ENCODE measurements around the gene FEM1A.
A peak's percentile ranks its signal among the peaks of the same experiment; 100 is the strongest.
"Not testable (repeated sequence)": the region's sequence is repeated elsewhere in the genome, so short reads cannot be mapped to it uniquely, and the experiment has no call there.

FEM1A gene, protein sequence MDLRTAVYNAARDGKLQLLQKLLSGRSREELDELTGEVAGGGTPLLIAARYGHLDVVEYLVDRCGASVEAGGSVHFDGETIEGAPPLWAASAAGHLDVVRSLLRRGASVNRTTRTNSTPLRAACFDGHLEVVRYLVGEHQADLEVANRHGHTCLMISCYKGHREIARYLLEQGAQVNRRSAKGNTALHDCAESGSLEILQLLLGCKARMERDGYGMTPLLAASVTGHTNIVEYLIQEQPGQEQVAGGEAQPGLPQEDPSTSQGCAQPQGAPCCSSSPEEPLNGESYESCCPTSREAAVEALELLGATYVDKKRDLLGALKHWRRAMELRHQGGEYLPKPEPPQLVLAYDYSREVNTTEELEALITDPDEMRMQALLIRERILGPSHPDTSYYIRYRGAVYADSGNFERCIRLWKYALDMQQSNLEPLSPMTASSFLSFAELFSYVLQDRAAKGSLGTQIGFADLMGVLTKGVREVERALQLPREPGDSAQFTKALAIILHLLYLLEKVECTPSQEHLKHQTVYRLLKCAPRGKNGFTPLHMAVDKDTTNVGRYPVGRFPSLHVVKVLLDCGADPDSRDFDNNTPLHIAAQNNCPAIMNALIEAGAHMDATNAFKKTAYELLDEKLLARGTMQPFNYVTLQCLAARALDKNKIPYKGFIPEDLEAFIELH

DNA sequence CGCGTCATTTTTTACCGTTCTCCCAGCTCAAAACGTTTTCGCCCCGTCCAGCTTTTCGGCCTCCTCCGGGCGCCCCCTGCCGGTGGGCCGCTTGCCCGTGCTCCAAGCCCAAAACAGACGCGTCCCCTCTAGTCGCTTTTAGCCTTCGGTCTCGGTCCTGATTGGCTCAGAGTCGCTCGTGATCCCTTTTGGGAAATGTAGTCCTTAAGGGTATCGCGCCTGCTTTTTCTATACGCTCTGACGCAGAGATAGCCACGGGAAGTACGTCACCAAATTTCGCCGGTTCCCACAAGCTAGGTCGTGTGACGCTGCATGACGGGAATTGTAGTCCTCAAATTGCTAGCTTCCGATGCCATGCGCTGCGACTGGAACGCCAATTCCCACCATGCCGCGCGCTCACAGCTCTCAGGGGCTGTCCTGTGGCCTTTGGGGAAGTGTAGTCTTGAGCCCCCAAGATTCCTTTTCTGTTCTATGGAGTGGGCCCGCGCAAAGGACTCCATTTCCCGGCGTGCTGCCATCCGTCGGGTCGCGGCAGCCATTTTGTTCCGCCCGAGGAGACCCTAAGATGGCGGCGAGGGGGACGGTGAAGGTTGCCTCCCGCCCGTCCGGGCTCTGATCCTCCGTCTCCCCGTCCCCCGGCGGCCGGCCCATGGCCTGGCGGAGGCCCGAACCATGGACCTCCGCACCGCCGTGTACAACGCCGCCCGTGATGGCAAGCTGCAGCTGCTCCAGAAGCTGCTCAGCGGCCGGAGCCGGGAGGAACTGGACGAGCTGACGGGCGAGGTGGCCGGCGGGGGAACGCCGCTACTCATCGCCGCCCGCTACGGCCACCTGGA lies at the start of gene FEM1A:
Gene FEM1A (plus strand): TSS at position 552 of the 836 bp plus-strand sequence. CDS start 121 bp downstream, at position 673.
- DNase-seq, result peak; percentile 100

DNA sequence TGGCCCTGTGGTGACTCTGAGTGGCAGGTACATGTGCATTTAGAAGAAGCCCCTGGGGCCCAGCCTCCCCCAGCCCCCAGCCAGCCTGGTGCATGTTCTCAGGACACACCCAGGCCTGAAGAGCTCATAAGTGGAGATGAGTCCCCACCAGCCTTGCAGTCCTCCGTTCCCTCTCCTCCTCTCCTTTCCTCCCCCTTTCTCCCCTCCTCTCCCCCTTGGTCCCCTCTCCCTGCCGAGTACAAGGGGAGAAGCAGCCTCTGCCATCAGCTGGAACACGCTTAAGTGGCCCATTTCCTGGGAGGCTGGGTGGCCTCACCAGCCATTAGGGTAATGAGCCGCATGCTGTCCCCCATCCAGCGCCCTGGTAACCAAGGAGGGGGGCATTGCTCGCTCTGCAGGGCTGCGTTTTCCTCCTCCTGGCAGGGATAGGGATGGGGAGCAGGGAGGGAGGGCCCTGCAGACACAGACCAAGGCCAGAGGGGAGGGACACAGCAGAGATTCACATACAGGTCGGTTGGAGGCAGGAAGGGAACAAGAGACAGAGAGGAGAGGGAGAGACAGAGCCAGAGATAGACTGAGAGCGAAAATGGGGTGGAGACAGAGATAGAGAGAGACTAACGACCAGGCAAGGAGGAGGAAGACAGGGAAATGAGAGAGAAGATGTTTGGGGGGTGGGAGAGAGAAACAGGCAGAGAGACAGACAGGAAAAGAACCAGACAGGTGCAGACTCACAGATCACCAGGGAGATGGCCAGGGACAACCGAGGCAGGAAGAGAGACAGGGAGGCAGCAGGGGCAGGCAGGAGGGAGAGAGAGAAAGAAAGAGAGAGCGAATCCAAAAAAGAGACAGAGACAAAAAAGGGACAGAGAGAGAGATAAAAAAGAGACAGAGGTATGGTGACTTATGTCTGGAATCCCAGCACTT lies 48.5 kb upstream of the FEM1A start:
- DNase-seq, result no peak

DNA sequence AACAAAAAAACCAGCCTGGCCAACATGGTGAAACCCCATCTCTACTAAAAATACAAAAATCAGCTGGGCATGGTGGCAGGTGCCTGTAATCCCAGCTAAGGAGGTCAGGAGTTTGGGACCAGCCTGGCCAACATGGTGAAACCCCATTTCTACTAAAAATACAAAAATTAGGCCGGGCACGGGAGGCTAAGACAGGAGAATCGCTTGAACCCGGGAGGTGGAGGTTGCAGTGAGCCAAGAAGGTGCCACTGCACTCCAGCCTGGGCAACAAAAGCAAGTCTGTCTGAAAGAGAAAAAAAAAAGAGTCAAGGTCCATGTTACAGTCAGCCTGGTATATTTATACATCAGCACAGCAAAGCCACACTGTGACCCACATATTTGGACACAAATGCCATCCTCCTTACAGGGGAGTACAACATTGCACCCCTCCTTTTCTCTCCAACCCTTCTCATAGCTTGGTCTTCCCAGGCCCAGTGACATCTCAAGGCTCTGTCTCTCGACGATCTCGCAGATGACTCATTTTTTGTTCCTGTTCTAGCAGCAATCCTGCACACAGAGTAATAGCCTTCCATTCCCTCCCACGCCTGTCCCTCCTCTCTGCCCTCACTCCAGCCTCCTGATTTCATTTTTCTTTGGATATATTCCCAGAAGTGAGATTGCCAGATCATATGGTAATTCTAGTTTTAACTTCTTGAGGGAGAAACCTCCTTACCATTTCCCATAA lies 46.9 kb upstream of the FEM1A start:
- peak; percentile 57 for DNase-seq

DNA sequence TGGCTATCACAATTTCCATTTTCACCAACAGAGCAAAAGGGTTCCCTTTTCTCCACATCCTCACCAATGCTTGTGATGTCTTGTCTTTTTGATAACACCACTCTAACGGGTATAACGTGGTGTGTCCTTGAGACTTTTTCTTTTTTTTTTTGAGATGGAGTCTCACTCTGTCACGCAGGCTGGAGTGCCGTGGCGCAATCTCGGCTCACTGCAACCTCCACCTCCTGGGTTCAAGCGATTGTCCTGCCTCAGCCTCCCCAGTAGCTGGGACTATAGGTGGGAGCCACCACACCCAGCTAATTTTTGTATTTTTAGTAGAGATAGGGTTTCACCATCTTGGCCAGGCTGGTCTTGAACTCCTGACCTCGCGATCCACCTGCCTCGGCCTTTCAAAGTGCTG lies 46.4 kb upstream of the FEM1A start:
- not testable (repeated sequence) for DNase-seq

DNA sequence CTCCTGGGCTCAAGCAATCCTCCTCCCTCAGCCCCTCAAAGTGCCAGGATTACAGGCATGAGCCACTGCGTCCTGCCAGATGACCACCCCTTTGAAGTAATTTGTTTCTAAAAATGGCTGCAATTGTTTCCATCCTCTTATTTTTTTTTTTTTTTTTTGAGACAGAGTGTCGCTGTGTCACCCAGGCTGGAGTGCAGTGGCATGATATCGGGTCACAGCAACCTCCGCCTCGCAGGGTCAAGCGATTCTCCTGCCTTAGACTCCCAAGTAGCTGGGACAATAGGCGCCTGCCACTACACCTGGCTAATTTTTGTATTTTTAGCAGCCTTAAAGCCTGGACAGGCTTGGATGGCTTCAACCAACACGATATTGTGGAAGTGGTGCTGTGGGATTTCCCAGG lies 45.5 kb upstream of the FEM1A start:
- DNase-seq, result no peak

DNA sequence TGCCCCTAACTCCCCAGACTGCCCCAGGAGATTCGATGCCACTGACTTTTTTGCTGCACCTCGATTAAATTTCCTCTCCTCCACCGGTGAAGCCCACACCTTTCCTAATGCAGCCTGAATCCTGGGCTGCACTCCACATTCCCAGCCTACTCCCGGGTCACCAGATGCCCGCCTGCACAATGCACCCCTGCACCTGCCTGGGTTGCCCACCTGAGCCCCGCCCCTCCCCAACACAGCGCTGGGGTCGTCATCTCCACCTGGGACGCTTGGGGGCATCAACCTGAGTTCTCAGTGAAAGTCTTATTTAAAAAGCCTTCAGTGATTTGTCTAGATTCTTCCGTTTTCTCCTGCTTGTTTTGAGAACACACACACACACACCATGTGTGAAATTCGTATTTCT lies 43.3 kb upstream of the FEM1A start:
- no peak for DNase-seq

DNA sequence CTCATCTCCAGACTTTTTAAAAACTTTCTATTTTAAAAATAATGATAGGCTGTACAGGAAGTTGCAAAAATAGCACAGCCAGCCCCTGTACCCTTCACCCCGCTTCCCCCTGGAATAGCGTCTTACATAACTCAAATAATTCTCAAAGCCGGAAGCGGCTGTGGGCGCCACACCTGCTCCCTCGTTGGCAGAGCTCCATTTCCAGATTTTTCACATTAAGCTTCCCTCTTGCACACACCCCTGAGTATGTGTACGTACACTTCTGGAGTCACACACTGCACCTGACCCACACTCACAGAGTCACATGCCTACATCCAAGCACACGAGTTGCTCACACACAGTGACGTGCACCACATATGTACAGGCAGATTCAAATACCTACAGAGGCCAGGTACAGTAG lies 42.9 kb upstream of the FEM1A start:
- no peak for DNase-seq

DNA sequence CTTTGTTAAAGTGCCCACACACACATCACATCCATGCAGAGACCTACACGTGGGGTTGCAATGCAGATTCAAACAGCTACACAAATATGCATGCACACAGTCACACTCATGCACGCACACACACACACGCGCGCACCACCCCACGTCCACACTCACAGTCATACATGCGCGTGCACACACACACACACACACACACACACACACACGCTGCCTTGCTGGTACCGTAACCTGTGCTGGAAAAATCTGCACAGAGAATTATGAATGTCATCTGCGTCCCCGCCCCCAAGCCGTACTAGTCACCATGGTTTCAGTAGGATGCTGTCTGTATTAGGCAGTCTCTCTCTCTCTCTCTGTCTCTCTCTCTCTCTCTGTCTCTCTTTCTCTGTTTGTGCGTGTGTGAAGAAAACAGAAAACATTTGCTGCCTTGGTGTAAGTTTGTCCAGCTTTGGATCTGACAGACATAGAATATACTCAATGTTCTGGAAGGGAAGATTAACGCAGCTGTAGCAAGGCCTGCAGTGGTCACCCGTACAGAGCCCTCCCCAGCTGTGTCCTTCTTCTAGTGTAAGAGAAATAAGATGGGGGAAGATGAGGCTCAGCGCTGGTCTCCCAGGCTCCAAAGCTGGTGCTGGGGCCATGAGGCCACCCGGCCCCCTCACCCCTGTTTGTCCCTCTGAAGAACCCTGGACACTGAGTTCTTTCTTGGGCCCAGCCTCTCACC lies 41.5 kb upstream of the FEM1A start:
- no peak for DNase-seq

DNA sequence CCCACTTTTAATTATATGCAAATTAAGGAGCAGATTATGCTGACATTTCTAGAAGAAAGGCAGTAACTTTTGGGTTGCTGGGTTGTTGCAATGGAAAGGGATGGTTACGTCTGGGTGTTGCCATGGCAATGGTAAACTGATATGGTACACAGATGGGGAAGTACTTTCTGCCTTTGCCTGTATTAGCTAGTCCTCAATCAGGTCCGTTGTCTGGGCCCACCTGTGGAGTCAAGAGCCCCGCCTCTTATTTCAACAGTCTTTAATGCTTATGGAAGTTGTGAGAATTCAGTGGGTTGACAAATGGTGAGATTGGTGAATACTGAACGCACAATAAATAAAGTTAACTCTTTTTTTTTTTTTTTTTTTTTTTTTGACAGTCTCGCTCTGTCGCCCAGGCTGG lies 37.3 kb upstream of the FEM1A start:
- DNase-seq, result no peak

DNA sequence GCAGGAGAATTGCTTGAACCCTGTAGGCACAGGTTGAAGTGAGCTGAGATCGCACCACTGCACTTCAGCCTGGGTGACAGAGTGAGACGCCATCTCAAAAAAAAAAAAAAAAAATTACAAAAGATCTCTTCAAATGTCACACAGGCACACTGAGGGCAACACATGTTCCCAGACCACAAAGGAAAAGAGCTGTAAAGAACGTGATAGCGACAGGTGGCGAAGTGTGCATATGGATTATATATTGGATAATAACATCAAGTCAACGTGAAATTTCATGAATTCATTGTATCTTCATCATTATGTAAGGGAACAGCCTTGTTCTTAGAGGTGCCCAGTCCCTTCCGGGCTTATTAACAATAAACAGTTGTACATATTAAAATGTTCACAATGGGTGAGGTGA lies 36.1 kb upstream of the FEM1A start:
- DNase-seq, result no peak

DNA sequence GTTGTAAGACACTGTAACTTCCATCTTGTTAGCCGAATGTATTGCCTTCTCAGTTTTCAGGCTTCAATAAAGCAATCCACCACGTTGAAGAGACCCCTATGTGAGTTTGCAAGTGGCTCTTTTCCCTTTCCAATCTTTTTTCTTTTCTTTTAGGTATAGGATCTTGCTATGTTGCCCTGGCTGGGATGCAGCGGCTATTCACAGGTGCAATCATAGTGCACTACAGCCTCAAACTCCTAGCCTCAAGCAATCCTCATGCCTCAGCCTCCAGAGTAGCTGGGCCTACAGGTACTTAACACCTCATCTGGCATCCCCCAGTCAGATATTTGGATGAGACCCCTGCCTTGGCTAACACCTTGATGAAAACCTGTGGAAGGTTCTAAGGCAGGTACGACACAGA lies 33.5 kb upstream of the FEM1A start:
- DNase-seq, result no peak

DNA sequence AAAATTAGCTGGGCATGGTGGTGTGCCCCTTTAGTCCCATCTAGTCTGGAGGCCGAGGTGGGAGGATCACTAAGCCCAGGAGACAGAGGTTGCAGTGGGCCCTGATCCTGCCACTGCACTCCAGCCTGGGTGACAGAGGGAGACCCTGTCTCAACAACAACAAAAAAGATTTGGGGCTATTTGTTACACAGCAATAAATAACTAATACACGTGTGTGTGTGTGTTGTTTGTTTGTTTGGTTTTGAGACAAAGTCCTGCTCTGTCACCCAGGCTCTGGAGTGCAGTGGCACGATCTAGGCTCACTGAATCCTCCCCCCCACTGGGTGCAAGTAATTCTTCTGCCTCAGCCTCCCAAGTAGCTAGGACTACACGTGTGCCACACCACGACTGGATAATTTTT lies 32.9 kb upstream of the FEM1A start:
- no peak for DNase-seq

DNA sequence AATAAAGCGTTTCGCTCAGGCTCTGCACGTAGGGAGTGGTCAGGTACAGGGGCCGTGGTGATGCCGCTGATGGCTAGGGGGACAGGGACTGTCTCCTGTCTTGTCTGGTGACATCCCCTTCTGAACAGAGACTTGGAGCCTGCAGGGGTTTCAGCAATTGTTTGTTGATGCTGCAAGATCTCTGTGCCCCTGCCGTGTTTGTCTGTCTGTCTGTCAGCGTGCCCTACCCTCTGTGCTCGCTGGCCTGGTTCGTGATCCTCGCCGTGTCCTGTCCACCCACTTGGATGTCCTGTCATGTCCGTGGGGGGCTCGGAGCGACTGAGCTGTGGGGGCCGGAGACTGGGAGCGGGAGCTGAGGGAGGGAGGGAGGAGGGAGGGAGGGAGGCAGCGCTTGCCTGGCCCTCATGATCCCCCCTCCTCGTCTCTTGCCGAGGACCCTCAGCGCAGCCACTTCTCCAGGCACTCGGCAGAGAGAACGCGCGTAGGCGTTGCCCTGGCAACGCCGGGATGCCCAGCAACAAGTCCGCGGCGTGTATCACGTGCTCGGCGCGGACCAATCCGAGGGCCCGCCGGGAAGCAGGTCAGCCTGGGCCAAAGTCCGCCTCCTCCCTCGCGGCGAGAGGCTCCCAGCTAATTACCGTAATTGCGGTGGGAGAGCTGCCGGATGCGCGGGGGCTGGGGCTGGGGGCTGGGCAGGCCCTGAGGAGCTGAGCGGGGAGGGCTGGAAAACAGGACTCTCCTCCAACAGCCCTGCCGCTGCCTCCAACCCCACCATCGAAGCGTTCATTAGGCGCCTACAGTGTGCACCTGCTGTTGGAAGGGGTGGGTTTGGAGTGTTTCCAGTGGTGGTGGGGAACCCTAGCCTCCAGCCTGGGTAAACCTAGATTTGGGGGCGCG lies 31.9 kb upstream of the FEM1A start:
- peak; percentile 90 for DNase-seq

DNA sequence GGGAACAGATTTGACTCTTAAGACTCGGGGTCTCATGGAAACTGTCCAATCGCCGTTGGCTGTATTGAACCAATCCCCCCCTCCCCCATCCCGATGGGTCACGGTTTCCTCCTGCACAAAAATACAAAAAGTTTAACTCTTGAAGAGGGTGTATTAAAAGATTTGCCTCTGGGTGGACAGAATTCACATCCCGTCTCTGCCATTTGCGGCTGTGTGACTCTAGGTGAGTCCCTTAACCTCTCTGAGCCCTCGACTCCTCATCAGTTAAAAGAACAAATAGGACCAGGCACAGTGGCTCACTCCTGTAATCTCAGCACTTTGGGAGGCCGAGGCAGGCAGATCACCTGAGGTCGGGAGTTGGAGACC lies 31.3 kb upstream of the FEM1A start:
- no peak for DNase-seq

DNA sequence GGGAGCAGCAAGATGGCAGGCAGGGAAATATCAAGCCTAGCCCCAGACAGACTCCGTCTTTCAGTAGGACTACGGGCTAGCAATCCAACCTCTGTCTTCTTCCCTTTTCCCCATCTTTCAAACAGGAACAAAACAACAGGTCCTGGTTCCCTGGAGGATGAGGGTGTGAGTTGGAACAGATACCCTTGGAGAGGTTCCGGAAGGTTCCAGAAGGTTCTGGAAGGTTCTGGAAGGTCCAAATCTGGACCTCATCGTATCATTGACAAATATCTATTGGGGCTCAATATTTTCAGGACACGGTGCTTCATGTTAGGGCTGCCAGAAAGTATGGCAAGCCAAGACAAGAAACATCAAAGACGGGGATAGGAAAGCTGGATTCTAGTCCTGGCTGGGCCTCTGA lies 28.5 kb upstream of the FEM1A start:
- DNase-seq, result no peak

DNA sequence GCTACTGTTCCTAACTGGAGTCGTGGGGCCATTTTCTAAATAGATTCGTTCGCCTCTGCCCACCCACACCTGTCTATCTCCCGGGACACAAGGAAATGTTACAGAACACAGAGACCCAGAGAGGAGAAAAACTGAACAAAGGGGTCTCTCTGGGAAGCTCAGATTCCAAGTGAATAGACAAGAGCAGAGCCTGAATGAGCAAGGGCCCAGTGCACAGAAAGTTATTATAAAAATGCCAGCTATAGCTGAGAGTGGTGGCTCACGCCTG lies 27.2 kb upstream of the FEM1A start:
- no peak for DNase-seq

DNA sequence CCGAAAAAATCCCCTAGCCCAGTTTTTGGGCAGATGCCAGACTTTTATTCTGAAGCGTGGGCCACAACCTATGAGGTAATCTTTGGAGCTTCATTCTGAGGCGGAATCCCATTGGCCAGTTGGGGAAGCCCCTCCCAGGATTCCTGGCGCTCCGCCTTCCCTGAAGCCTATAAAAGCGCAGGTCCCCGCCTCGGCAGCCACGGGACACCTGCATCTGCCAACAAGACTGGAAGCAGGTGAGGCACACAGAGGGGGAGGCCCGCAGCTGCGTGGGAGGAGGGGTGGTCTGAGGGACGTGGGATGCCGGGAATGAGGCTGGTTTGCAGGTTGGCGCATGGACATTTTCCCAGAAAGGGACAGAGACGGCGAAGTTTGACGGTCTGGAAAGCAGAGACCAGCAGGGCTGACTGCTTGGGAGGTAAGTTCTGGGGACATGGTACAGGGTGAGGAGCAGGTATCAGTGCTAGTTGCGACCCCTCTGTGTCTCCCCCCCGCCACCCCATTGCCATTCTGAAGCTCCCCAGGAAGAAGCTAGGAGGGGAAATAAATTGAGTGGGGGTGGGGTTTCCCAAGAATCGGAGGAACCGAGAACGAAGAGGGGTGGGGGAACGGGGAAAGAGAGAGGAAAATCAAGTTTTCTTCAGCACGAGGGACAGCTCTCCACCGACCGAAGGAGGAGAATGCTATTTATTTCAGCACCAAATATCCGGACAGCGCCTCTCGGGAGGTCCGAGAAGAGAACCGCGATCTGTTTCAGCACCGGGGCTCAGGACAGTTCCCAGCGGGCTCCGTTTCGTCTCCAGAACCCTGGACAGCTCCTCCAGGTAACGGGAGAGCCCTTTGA lies 22.4 kb upstream of the FEM1A start:
- DNase-seq, result peak; percentile 87

DNA sequence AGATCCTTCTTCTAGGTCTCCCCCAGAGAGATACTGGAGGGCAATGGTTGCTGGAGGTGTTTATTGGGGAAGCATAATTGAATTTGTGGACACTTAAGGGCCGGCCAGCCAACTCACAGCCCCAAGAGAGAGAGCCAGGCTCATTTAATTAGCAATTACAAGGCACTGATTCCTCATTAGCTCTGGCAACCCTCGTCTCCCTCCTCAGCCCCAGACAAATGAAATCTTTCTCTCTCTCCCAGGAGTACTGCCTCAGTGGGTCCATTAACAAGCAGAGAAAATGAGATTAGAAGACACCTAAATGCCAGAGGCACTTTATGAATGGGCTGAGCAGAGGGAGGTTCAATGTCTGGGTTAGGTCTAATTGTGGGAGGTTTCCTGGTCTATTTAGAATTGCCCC lies 19.0 kb upstream of the FEM1A start:
- no peak for DNase-seq

DNA sequence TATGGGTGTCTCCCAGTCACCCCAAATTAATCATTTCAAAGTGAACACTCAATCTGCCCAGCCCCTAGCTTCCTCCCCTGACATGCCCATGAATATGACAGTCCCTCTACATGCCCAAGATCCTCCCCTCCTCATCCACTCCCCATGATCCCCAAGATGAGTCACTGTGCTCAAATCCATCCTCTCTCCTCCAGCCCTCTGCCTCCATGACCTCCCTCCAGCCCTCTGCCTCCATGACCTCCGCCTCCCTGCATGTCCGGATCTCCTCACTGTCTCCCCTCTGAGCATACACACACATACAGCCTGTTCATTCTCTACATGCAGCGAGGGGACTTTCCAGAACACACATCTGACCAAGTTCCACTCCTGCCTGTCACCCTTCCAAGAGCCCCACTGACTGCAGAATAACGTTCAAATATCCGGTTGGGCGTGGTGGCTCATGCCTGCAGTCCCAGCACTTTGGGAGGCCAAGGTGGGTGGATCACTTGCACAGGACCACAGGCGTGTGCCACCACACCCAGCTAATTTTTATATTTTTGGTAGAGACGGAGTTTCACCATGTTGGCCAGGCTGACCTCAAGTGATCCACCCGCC lies 18.4 kb upstream of the FEM1A start:
- DNase-seq, result no peak
